ENCODE data around the gene TRMT2B. TPM values are rescaled to one million over a fixed set of nuclear protein-coding genes. Genes with fewer than 3 reads are reported as not detected.

Gene TRMT2B
- total RNA-seq, 1 experiment from 2014 or later, result 39.7 TPM

DNA sequence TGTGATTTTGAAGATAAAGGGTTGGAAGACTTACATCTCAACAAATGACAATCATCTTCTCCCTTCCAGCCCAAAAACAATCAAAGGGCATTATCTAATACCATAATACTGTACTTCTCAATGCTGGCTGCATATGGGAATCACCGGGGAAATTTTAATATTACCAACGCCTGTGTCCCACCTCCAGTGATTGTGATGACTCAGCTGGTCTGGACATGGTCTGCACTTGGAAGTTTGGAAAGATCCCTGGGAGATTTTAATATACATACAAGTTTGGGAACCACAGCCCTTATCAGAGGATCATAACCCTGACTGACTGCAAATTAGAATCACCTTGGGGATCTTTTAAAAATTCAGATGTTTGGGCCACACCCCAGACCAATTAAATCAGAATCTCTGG, 52.5 kb downstream of the TRMT2B start:
- intact Hi-C loops (cut with micrococcal nuclease; ENCODE audit: unreplicated experiment), result no loop called here
- no peak overlapping the region for H3K27ac ChIP-seq (ENCODE audit: low read length)
- ATAC-seq, result no peak
- no peak for DNase-seq (ENCODE audit: low read depth, low spot score)
- no peaks in the 10 kb centered on the region for H3K27me3 ChIP-seq (ENCODE audit: control insufficient read depth, insufficient read depth, low read length)
- POLR2A ChIA-PET, result no interaction called here
- TF ChIP-seq, protein P1, sequence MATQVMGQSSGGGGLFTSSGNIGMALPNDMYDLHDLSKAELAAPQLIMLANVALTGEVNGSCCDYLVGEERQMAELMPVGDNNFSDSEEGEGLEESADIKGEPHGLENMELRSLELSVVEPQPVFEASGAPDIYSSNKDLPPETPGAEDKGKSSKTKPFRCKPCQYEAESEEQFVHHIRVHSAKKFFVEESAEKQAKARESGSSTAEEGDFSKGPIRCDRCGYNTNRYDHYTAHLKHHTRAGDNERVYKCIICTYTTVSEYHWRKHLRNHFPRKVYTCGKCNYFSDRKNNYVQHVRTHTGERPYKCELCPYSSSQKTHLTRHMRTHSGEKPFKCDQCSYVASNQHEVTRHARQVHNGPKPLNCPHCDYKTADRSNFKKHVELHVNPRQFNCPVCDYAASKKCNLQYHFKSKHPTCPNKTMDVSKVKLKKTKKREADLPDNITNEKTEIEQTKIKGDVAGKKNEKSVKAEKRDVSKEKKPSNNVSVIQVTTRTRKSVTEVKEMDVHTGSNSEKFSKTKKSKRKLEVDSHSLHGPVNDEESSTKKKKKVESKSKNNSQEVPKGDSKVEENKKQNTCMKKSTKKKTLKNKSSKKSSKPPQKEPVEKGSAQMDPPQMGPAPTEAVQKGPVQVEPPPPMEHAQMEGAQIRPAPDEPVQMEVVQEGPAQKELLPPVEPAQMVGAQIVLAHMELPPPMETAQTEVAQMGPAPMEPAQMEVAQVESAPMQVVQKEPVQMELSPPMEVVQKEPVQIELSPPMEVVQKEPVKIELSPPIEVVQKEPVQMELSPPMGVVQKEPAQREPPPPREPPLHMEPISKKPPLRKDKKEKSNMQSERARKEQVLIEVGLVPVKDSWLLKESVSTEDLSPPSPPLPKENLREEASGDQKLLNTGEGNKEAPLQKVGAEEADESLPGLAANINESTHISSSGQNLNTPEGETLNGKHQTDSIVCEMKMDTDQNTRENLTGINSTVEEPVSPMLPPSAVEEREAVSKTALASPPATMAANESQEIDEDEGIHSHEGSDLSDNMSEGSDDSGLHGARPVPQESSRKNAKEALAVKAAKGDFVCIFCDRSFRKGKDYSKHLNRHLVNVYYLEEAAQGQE (IDR thresholded peaks at IDR 0.05; ENCODE audit: insufficient read depth in 1 of 2, low read depth in 2 of 2, low read length in 1 of 2), result no peak
- CTCF ChIA-PET, result no interaction called here
- H3K4me3 ChIP-seq (ENCODE audit: low read depth in 2 of 2, low read length in 2 of 2), result no peak overlapping the region
- no TSS peak for BruUV-seq (replicated peaks)
- in situ Hi-C loops (cut with HindIII; ENCODE audit: low pct_unique_long_range_greater_than_20kb, low sequenced_read_pairs), result no loop called here
- no peaks in the 10 kb centered on the region for H3K9me3 ChIP-seq (ENCODE audit: control insufficient read depth, insufficient read depth, low read depth, low read length)
- H3K4me1 ChIP-seq (ENCODE audit: control insufficient read depth, insufficient read depth, low read length), result no peaks in the 10 kb centered on the region
- H3K36me3 ChIP-seq (ENCODE audit: control insufficient read depth, insufficient read depth, low read length), result no peaks in the 10 kb centered on the region; the same call in 1 of the 2 replicates

DNA sequence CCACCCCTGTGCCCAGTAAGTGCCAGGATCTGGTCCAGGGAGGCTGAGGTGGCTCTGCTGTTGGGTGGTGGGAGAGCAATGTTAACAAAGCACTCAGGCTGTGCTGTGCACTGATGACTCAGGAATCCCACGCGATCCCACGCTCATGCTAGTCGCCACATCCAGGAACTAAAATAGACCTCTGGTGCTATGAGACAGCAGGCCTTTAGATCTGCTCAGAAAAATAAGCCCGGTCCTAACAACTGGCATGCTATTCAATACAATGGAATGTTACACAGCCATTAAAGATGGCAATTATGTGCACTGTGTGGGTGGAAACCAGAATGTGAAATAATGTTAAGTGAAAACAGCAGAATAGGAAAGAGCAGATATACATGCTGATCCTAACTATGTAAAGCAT, 56.4 kb downstream of the TRMT2B start:
- H3K36me3 ChIP-seq (ENCODE audit: control insufficient read depth, insufficient read depth, low read length), result no peaks in the 10 kb centered on the region; the same call in 1 of the 2 replicates
- TF ChIP-seq TCF7L2 (IDR thresholded peaks at IDR 0.05; ENCODE audit: low read depth, low read length), result no peak
- TF ChIP-seq, protein P2, sequence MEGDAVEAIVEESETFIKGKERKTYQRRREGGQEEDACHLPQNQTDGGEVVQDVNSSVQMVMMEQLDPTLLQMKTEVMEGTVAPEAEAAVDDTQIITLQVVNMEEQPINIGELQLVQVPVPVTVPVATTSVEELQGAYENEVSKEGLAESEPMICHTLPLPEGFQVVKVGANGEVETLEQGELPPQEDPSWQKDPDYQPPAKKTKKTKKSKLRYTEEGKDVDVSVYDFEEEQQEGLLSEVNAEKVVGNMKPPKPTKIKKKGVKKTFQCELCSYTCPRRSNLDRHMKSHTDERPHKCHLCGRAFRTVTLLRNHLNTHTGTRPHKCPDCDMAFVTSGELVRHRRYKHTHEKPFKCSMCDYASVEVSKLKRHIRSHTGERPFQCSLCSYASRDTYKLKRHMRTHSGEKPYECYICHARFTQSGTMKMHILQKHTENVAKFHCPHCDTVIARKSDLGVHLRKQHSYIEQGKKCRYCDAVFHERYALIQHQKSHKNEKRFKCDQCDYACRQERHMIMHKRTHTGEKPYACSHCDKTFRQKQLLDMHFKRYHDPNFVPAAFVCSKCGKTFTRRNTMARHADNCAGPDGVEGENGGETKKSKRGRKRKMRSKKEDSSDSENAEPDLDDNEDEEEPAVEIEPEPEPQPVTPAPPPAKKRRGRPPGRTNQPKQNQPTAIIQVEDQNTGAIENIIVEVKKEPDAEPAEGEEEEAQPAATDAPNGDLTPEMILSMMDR (IDR thresholded peaks at IDR 0.05), result no peak
- no peak for TF ChIP-seq SIN3A (IDR thresholded peaks at IDR 0.05; ENCODE audit: borderline replicate concordance, insufficient read depth, low read depth, low read length)
- no peaks in the 10 kb centered on the region for H3K4me1 ChIP-seq (ENCODE audit: control insufficient read depth, insufficient read depth, low read length)
- H3K27ac ChIP-seq (ENCODE audit: low read length), result no peak overlapping the region
- no peak for DNase-seq (ENCODE audit: low read depth, low spot score)
- no TSS peak for BruUV-seq (replicated peaks)
- POLR2A ChIA-PET, result no interaction called here
- intact Hi-C loops (cut with micrococcal nuclease; ENCODE audit: unreplicated experiment) (no loop called here), in situ Hi-C loops (cut with HindIII; ENCODE audit: low pct_unique_long_range_greater_than_20kb, low sequenced_read_pairs) (no loop called here)
- no peaks in the 10 kb centered on the region for H3K9me3 ChIP-seq (ENCODE audit: control insufficient read depth, insufficient read depth, low read depth, low read length)
- peak; percentile 33; the same call in 1 of the 2 replicates for ATAC-seq
- CTCF ChIA-PET, result no interaction called here
- no peaks in the 10 kb centered on the region for H3K27me3 ChIP-seq (ENCODE audit: control insufficient read depth, insufficient read depth, low read length)
- no peak overlapping the region for H3K4me3 ChIP-seq (ENCODE audit: low read depth in 2 of 2, low read length in 2 of 2)

DNA sequence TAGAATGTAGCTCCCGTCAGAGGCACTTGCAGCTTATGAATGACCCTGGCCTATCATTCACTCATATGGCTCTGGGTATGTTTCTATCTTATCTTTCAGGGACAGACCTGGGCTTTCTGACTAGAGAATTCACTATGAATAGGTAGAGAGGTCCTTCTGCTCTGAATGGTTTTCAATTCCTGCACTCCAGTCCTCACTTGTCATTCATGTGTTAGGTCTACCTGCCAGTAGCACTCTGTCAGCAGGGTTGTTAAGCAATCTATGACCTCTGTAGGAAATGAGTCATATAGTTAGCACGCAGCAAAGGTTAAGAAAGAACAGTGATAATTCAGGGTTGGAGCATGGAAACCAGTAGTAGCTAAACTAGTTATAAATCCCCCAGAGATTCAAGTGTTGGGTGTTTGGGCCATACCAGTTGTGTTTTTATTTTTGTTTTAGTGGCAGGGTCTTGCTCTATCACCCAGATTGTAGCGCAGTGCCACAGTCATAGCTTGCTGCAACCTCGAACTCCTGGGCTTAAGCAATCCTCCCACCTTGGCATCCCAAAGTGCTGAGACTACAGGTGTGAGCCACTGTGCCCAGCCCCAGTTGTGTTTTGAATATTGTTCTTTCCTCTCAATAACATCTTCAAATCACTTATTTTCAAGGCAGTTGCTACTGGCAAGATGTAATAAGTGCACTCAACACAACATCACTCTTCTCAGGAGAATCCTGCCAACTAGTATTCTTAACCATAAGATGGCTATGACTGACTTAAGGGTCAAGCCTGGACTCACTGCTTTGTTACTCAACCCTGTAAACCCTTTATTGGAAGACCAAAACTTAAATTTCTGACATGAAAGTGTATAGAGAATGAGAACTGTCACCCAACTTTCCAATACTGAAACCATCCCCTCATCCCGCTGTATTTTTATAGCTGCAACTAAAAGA, 57.3 kb downstream of the TRMT2B start:
- Histone ChIP-seq H3K27me3 (ENCODE audit: control insufficient read depth, insufficient read depth, low read length) (no peaks in the 10 kb centered on the region), H3K36me3 (ENCODE audit: control insufficient read depth, insufficient read depth, low read length) (no peaks in the 10 kb centered on the region; the same call in 1 of the 2 replicates), H3K27ac (ENCODE audit: low read length) (no peak overlapping the region), H3K9me3 (ENCODE audit: control insufficient read depth, insufficient read depth, low read depth, low read length) (no peaks in the 10 kb centered on the region), H3K4me1 (ENCODE audit: control insufficient read depth, insufficient read depth, low read length) (no peaks in the 10 kb centered on the region), H3K4me3 (ENCODE audit: low read depth in 2 of 2, low read length in 2 of 2) (no peak overlapping the region)
- DNase-seq (ENCODE audit: low read depth, low spot score), result peak; percentile 47
- intact Hi-C loops (cut with micrococcal nuclease; ENCODE audit: unreplicated experiment), result no loop called here
- ATAC-seq, result peak; percentile 86
- POLR2A ChIA-PET, result no interaction called here
- TF ChIP-seq TCF7L2 (IDR thresholded peaks at IDR 0.05; ENCODE audit: low read depth, low read length), result no peak
- TF ChIP-seq, protein P2 (IDR thresholded peaks at IDR 0.05), result no peak
- TF ChIP-seq, protein P1 (IDR thresholded peaks at IDR 0.05; ENCODE audit: insufficient read depth in 1 of 2, low read depth in 2 of 2, low read length in 1 of 2), result no peak
- no peak for TF ChIP-seq SIN3A (IDR thresholded peaks at IDR 0.05; ENCODE audit: borderline replicate concordance, insufficient read depth, low read depth, low read length)
- no peak for TF ChIP-seq POLR2AphosphoS5 (IDR thresholded peaks at IDR 0.05; ENCODE audit: low read depth, low read length)
- BruUV-seq (replicated peaks), result no TSS peak
- in situ Hi-C loops (cut with HindIII; ENCODE audit: low pct_unique_long_range_greater_than_20kb, low sequenced_read_pairs), result no loop called here
- CTCF ChIA-PET, result no interaction called here

Data from Panc1 (cell line).